Stimulated activated CD8-positive, alpha-beta memory T cell treated with anti-CD3 and anti-CD28 coated beads, Interleukin-15, amount 100 ng/mL, for 4 hours (primary cell): Measurements from ENCODE around the gene PYCR2.
A peak's percentile ranks its signal among the peaks of the same experiment; 100 is the strongest.
"Not testable (repeated sequence)": the region's sequence is repeated elsewhere in the genome, so short reads cannot be mapped to it uniquely, and the experiment has no call there.

Source experiments
- DNase-seq, 2 donors: peaks; one replicate each; pipeline ENCODE4 v3.0.0-alpha.2; 2020; ENCODE audit warnings: low read depth in 2 of 2

Gene PYCR2

GRCh38 chr1:225890346-225891228 lies 33.5 kb downstream of the PYCR2 start:
- DNase-seq, result no peak

DNA sequence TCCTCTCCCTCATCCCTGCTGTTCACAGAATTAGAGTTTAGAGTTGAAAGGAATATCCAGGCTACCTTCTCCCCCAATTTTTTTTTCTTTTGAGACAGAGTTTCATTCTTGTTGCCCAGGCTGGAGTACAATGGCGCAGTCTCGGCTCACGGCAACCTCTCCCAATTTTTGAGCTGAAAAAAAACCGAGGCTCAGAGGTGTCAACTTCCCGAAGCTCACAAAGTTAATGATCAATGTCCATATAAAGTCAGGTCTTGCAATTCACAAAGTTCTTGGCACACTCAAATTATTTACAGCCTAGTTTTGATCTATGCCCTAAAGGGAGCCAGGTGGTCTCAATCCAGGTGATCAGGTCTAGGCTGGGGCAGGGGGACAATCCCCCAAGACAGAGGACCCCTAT lies 34.3 kb downstream of the PYCR2 start:
- DNase-seq, result no peak

- no peak for DNase-seq
These were observed 35.0 kb downstream of the PYCR2 start, which contains the start of gene LEFTY1 for GRCh38 chr1:225888898-225889601. LEFTY1 (minus strand) TSS chr1:225889146; CDS start chr1:225889066, 80 bp downstream.

GRCh38 chr1:225888289-225888897 lies 35.7 kb downstream of the PYCR2 start:
- DNase-seq, result no peak

GRCh38 chr1:225887554-225888288 lies 36.3 kb downstream of the PYCR2 start:
- not testable (repeated sequence) for DNase-seq

DNA sequence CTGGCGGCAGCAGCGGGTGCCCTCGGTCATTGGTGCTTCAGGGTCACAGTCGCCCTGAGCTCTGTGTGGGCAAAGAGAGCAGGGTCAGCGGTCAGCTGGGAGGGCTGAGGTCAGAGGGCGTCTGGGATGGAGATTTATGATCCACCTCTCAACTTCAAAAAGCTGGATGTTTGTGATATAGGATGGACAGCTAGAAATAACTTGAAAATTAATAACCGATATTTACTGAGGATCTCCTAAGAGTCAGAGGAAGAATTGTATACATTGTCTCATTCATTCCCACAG lies 37.1 kb downstream of the PYCR2 start:
- DNase-seq, result no peak

DNA sequence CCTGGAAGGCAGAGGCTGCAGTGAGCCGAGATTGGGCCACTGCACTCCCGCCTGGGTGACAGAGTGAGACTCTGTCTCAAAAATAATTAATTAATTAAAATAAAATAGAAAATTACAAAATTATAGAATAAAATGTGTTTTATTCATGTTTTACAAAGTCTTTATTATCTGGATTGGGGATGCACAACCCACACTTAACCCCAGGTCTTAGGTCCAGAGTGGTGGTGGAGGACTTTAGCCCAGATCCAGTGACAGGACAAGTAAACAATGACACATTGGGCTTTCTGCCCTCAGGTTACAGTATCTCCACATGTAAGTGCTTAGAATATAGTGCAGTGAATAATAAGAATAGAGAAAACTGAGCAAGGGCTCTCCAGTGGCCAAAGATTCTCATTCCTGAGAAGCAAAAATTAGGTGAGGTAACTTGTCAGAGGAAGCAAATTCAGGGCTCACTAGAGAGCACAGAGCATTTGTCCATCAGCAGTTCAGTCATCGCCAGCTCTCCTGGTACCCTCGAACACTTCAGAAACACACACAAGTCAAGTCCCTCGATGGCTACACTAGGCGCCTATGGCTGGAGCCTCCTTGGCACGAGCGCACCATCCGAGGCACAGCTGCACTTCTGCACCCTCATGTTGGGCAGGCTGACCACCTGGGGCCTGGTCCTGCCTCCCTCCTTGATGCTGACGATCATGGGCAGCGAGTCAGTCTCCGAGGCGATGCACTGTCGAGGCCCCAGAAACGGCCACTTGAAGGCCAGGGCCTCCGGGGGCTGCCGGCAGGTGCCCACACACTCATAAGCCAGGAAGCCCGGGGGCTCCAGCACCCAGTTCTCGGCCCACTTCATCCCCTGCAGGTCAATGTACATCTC lies 37.7 kb downstream of the PYCR2 start:
- DNase-seq, result no peak

GRCh38 chr1:225885336-225885735 lies 38.7 kb downstream of the PYCR2 start:
- DNase-seq, result no peak

- DNase-seq, result no peak
These were observed 40.3 kb downstream of the PYCR2 start for GRCh38 chr1:225883616-225884265.

DNA sequence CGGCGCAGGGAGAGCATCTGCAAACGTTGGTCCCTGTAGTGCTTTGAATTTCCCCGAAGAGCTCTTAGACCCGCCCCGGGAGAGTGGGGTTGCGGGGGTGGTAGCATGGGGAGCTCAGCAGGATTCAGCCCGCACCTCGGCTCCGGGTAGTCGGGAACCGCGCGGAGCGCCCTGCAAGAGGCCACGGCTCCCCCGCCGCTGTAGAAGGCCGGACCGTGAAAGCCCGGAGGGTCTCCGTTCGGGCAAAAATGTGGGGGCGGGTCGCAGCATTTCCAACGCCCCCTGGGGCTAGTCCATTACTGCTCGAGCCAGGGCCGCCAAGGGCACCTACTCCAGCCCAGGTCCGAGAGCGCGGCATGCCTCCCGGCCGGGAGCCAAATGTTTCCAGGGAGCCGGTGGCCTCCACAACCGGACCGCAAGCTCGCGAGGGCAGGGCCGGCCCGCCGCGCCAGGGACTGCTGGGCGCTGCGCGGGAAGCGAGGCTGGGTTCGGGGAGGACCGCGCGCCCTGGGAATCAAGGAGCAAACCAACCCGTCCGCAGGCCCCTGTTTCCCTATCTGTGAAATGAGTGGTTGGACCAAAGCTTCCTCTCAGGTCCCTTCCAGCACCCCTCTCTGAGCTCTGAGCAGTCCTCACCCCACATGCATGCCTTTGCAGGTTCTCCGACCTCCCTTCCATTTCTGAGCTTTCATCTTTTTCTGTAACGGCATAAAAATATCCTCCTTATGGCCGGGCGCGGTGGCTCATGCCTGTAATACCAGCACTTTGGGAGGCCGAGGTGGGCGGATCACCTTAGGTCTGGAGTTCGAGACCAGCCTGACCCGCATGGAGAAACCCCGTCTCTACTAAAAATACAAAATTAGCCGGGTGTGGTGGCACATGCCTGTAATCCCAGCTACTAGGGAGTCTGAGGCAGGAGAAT lies 41.1 kb downstream of the PYCR2 start:
- DNase-seq, result no peak

DNA sequence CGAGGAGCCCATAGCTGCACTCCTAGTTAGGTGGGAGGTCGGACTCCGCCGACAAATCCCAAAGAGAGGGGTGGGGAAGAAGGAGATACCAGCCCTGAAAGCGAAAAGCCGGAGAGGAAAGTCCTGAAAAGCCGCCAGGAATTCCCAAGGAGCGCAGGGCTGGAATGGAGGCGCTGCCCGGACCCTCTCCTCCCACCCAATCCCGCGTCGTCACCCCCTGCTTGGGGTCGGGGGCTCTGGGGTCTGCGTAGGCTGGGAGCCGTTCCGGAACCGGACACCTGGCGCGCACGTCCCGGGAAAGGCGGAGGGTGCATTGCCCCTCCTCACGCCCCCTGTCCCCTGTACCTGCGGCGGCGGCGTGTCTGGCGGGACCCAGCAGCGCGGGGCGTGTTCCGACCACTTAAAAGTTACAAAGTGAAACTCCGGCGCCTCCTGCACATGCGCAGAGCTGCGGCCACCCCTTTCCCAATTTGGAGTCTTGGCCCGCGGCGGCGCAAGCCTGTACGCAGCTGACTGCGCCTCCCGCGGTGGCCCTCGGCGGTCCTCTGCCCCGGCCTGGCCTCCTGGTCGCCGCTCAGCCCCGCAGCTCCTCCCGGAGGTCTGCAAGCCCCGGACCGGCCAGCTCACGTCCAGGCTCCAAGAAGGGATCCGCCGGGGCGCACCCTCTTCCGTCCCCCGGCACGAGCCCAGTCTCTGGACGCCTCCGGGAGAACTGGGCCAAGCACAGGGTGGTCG lies 41.9 kb downstream of the PYCR2 start, which contains the start of gene TMEM63A:
Gene TMEM63A (minus strand): TSS at position 422 of the 735 bp plus-strand sequence. CDS start 4,800 bp downstream, outside the sequence.
- DNase-seq, result peak; percentile 72 to 76

- DNase-seq, result no peak
These were observed 42.7 kb downstream of the PYCR2 start for GRCh38 chr1:225881081-225881958.

DNA sequence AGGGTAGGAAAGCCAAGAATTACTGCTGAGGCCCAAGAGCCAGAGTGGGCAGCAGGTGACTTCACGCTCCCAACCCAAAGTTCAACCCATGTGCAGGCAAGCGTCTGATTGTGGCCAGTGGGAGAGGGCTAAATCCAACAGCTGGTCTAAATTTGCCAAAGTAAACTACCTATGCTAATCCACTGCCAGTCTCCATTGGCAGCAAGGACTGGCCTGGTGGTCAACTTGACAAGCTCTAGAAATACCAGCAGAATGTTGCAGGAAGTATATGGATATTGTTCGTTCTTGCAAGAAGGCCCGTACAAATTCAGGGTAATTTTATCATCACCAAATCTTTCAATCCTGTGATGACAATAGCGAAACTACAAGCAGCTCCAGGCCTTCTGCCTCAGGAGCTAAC lies 43.4 kb downstream of the PYCR2 start:
- no peak for DNase-seq

- no peak for DNase-seq
These were observed 43.8 kb downstream of the PYCR2 start for GRCh38 chr1:225880222-225880588.

DNA sequence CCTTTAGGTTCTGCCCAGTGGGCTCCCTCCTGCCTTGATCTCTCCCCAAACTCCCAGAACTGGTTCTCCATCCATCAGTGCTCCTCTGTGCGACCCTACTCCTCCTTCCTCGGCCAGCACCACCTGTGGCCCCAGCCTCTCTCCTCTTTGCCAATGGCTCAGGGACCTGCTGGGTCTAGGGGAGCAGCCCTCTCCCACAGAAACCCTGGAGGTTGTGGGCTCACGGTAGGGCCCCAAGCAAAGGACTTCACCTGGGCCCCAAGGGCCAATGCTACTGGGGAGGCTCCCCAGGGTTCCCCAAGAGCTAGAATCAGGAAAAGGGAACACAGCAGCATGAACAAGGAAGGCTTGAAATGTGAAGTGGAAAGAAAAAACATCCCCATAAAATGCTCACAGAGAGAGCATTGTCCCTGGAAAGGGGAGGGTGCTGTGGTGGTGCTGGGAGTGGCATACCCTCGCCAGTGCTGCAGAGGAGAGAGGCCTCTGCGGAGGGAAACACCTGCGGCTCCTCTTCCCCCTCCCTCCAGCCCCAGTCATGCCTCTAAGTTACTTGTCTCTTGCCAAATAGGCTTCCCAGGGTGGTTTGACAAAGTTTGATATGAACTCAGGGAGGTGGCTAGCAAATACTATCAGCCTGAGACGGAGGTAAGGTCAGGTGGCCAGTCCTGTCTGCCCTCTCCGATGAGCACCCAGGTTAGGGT lies 44.4 kb downstream of the PYCR2 start:
- DNase-seq, result no peak

GRCh38 chr1:225878282-225878681 lies 45.8 kb downstream of the PYCR2 start:
- DNase-seq, result no peak

DNA sequence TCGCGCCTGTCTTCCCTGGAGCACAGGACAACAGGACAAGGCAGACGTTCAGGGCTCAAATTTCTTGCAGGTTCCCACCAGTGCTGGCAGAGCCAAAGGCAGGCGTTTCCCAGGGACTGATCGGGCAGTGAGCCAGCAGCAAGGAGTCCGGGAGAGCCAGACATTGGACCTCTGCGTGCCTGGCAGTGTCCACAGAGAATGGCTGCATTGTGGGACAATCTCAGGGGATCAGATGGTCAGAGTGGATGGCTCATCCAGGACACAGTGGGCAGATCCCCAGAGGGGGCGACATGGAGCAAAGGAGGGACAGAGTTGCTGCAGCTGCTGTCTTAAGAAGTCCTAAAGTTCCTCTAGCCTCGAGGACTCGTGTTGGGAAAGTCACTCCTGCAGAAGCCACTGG lies 46.5 kb downstream of the PYCR2 start:
- DNase-seq, result no peak
